ENCODE measurements around the gene OSBPL1A. TPM values are rescaled to one million over a fixed set of nuclear protein-coding genes. Genes with fewer than 3 reads are reported as not detected.

OSBPL1A gene
- total RNA-seq, 1 donor from 2014 or later: 82.8 TPM

GRCh38 chr18:24306201-24306600, 91.4 kb downstream of the OSBPL1A start:
- H3K9me3 ChIP-seq (replicated peaks): no peaks in the 10 kb centered on the region
- H3K4me1 ChIP-seq: no peaks in the 10 kb centered on the region
- intact Hi-C loops (cut with micrococcal nuclease): no loop called here
- H3K36me3 ChIP-seq: peaks cover 2% of the 10 kb centered on the region
- no peaks in the 10 kb centered on the region for H3K27me3 ChIP-seq (ENCODE audit: low read depth)
- TF ChIP-seq, protein P1, sequence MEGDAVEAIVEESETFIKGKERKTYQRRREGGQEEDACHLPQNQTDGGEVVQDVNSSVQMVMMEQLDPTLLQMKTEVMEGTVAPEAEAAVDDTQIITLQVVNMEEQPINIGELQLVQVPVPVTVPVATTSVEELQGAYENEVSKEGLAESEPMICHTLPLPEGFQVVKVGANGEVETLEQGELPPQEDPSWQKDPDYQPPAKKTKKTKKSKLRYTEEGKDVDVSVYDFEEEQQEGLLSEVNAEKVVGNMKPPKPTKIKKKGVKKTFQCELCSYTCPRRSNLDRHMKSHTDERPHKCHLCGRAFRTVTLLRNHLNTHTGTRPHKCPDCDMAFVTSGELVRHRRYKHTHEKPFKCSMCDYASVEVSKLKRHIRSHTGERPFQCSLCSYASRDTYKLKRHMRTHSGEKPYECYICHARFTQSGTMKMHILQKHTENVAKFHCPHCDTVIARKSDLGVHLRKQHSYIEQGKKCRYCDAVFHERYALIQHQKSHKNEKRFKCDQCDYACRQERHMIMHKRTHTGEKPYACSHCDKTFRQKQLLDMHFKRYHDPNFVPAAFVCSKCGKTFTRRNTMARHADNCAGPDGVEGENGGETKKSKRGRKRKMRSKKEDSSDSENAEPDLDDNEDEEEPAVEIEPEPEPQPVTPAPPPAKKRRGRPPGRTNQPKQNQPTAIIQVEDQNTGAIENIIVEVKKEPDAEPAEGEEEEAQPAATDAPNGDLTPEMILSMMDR (IDR thresholded peaks at IDR 0.05; ENCODE audit: borderline replicate concordance): no peak
- no peak overlapping the region for H3K4me3 ChIP-seq
- DNase-seq: no peak
- no peak overlapping the region for H3K27ac ChIP-seq (replicated peaks)

- H3K27ac ChIP-seq (replicated peaks): no peak overlapping the region
- no peaks in the 10 kb centered on the region for H3K9me3 ChIP-seq (replicated peaks)
- intact Hi-C loops (cut with micrococcal nuclease): no loop called here
- no peaks in the 10 kb centered on the region for H3K4me1 ChIP-seq
- H3K4me3 ChIP-seq: no peak overlapping the region
- no peaks in the 10 kb centered on the region for H3K27me3 ChIP-seq (ENCODE audit: low read depth)
- peaks cover 2% of the 10 kb centered on the region for H3K36me3 ChIP-seq
- no peak for DNase-seq
- TF ChIP-seq, protein P1 (IDR thresholded peaks at IDR 0.05; ENCODE audit: borderline replicate concordance): no peak
Measured at GRCh38 chr18:24300703-24301102, 96.9 kb downstream of the OSBPL1A start.

DNA sequence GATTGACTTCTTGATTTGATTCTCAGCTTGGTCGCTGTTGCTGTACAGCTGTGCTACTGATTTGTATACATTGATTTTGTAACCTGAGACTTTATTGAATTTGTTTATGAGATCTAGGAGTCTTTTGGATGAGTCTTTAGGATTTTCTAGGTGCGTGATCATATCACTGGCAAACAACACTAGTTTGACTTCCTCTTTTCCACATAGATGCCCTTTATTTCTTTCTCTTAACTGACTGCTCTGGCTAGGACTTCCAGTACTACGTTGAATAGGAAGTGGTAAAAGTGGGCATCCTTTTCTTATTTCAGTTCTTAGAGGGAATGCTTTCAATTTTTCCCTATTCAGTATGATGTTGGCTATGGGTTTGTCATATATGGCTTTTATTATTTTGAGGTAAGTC, 101.3 kb downstream of the OSBPL1A start:
- no peaks in the 10 kb centered on the region for H3K9me3 ChIP-seq (replicated peaks)
- intact Hi-C loops (cut with micrococcal nuclease): no loop called here
- DNase-seq: no peak

DNA sequence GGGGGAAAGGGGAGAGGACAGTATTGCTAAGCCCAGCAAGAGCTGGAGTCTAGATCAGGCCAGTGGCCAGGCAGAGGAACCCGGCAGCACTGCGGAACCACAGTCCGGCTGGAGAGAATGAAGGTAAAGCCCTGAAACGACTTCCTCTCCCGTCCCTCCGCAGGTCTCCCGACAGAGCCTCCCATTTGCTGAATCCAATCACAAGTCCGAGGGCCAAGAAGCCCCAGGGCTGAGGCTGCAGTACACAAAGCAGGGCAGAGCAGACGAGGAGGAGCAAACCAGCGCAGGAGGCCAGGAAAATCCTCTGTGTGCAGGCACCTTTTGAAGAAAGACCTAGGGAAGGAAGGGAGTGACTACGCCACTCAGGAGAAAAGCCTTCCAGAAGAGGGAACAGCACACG, 104.4 kb downstream of the OSBPL1A start:
- H3K36me3 ChIP-seq: no peaks in the 10 kb centered on the region
- TF ChIP-seq, protein P1 (IDR thresholded peaks at IDR 0.05; ENCODE audit: borderline replicate concordance): no peak
- no peaks in the 10 kb centered on the region for H3K27me3 ChIP-seq (ENCODE audit: low read depth)
- intact Hi-C loops (cut with micrococcal nuclease): no loop called here
- no peak for DNase-seq
- H3K9me3 ChIP-seq (replicated peaks): no peaks in the 10 kb centered on the region
- no peak overlapping the region for H3K4me3 ChIP-seq
- H3K27ac ChIP-seq (replicated peaks): no peak overlapping the region
- no peaks in the 10 kb centered on the region for H3K4me1 ChIP-seq

More for the DNA sequence above, 101.3 kb downstream of the OSBPL1A start:
- Histone ChIP-seq H3K36me3 (no peaks in the 10 kb centered on the region), H3K27me3 (ENCODE audit: low read depth) (no peaks in the 10 kb centered on the region), H3K27ac (replicated peaks) (no peak overlapping the region), H3K4me1 (no peaks in the 10 kb centered on the region), H3K4me3 (no peak overlapping the region)
- TF ChIP-seq, protein P1 (IDR thresholded peaks at IDR 0.05; ENCODE audit: borderline replicate concordance): no peak

GRCh38 chr18:24278591-24278990, 119.0 kb downstream of the OSBPL1A start:
- no peaks in the 10 kb centered on the region for H3K36me3 ChIP-seq
- H3K9me3 ChIP-seq (replicated peaks): no peaks in the 10 kb centered on the region
- H3K4me3 ChIP-seq: no peak overlapping the region
- intact Hi-C loops (cut with micrococcal nuclease): loop anchor here (10.0 kb wide), 1 partner anchor 114 kb away; no protein-coding TSS in a partner anchor
- TF ChIP-seq, protein P1 (IDR thresholded peaks at IDR 0.05; ENCODE audit: borderline replicate concordance): no peak
- DNase-seq: no peak
- no peak overlapping the region for H3K27ac ChIP-seq (replicated peaks)
- no peaks in the 10 kb centered on the region for H3K27me3 ChIP-seq (ENCODE audit: low read depth)
- H3K4me1 ChIP-seq: peaks cover 19% of the 10 kb centered on the region
